GM19193 (cell line): ENCODE measurements around the gene ACSF2.

Experiments
- POLR2A ChIP-seq: IDR thresholded peaks from 4 replicates; pipeline ENCODE4 v1.6.1; 2011; ENCODE audit not compliant: insufficient read depth, insufficient read length; ENCODE audit errors: extremely low read depth

The ACSF2 gene

GRCh38 chr17:50406578-50406977 lies 19.4 kb upstream of the ACSF2 start:
- no peak for TF ChIP-seq POLR2A

- no peak for TF ChIP-seq POLR2A
Observed at GRCh38 chr17:50407921-50408320, 18.1 kb upstream of the ACSF2 start.

- no peak for TF ChIP-seq POLR2A
Observed at GRCh38 chr17:50412188-50412732, 13.8 kb upstream of the ACSF2 start.

GRCh38 chr17:50414808-50415207 lies 11.2 kb upstream of the ACSF2 start:
- no peak for TF ChIP-seq POLR2A

GRCh38 chr17:50420419-50421112 lies 5.5 kb upstream of the ACSF2 start:
- TF ChIP-seq POLR2A = no peak

- no peak for TF ChIP-seq POLR2A
Observed at GRCh38 chr17:50421308-50422051, 4.5 kb upstream of the ACSF2 start.

- TF ChIP-seq POLR2A = no peak
Observed at GRCh38 chr17:50422738-50423137, 3.3 kb upstream of the ACSF2 start.

- no peak for TF ChIP-seq POLR2A
Observed at GRCh38 chr17:50423553-50424159, 2.4 kb upstream of the ACSF2 start.

- no peak for TF ChIP-seq POLR2A
Observed at GRCh38 chr17:50424246-50424995, 1.6 kb upstream of the ACSF2 start.

GRCh38 chr17:50424996-50425681 lies 879 bp upstream of the ACSF2 start:
- TF ChIP-seq POLR2A = no peak

- no peak for TF ChIP-seq POLR2A
Observed at GRCh38 chr17:50426472-50426782, 409 bp downstream of the ACSF2 start.

- peak; percentile 13 for TF ChIP-seq POLR2A
Observed at GRCh38 chr17:50426814-50427787, 1.1 kb downstream of the ACSF2 start.

GRCh38 chr17:50428831-50429424 lies 2.9 kb downstream of the ACSF2 start:
- no peak for TF ChIP-seq POLR2A
